HG03064 (cell line): ENCODE results near the gene DDX56.

Experiments
- ATAC-seq: cut with Tn5 transposase; IDR thresholded peaks from one replicate; pipeline ENCODE4 v1.9.1; 2021; ENCODE audit warnings: low read depth; ENCODE audit not compliant: unreplicated experiment

The DDX56 gene, protein sequence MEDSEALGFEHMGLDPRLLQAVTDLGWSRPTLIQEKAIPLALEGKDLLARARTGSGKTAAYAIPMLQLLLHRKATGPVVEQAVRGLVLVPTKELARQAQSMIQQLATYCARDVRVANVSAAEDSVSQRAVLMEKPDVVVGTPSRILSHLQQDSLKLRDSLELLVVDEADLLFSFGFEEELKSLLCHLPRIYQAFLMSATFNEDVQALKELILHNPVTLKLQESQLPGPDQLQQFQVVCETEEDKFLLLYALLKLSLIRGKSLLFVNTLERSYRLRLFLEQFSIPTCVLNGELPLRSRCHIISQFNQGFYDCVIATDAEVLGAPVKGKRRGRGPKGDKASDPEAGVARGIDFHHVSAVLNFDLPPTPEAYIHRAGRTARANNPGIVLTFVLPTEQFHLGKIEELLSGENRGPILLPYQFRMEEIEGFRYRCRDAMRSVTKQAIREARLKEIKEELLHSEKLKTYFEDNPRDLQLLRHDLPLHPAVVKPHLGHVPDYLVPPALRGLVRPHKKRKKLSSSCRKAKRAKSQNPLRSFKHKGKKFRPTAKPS

GRCh38 chr7:44573464-44574286 is at the start of gene DDX56:
TSS of gene DDX56 (minus strand) at chr7:44573908. CDS start at chr7:44573895, 13 bp downstream.
- ATAC-seq = peak; percentile 86

GRCh38 chr7:44622342-44623151 is 48.8 kb upstream of the DDX56 start:
- ATAC-seq = peak; percentile 52

DNA sequence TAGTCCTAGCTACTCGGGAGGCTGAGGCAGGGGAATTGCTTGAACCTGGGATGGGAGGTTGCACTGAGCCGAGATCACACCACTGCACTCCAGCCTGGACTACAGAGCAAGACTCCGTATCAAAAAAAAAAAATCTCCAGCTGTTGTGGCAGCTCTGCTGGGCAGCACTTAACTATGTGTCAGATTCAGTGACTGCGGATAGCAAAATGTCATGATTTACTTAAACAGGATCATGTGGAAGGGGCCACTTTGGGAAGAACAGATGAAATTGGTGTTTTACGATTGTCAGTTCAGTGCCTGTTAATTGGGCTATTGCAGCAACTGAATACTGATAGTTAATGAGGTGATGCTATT is 48.0 kb upstream of the DDX56 start:
- no peak for ATAC-seq

DNA sequence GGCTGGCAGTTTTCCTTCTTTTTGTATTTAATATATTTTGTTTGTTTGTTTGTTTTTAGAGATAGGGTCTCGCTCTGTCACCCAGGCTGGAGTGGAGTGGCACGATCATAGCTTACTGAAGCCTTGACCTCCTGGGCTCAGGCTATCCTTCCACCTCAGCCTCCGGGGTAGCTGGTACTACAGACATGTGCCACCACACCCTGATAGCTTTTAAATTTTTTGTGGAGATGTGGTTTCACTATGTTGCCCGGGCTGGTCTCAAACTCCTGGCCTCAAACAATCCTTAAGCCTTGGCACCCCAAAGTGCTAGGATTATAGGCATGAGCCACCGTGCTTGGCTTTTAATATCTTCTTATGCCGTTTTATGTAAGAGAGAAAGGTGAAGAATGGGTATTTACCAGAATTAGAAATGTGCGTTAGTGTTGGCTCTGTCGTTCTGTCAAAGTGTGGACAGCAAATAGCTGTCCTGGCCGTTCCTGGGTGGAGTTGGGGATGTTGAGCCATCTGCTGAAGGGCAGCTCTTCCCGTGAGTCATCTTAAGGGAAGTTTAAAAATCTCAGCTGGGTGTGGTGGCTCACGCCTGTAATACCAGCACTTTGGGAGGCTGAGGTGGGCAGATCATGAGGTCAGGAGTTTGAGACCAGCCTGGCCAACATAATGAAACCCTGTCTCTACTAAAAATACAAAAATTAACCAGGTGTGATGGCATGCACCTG is 47.5 kb upstream of the DDX56 start:
- no peak for ATAC-seq

GRCh38 chr7:44618753-44619152 is 45.0 kb upstream of the DDX56 start:
- no peak for ATAC-seq

- ATAC-seq = no peak
Measured at GRCh38 chr7:44618045-44618444, 44.3 kb upstream of the DDX56 start.

DNA sequence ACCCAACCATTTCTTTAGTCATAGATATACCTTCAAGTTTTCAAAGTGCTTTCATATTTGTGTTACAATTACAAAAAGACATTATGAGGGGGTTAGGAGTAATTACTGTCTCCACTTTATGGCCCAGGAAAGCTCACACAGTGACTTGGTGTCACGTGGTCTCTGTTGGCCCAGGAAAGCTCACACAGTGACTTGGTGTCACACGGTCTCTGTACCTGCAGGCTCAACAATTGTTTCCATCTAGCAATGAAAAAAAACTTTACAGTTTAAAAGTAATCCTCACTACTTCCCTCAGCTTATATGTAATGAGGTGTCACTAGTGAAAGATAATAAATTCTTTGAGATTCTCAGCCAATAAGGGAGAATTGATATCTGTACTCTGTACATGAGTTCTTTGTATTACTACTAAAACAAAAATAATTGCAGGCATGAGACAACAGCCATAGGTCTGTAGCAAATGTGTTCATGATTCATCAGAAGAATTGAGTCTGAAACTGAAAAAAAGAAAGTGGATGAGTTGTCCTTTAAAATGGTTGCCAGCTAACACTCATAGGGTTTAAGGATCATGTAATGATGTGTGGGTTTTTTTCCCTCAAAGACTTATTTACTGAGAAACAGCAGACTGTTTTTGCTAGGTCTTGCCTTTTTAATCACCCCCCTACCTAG is 43.6 kb upstream of the DDX56 start:
- no peak for ATAC-seq

DNA sequence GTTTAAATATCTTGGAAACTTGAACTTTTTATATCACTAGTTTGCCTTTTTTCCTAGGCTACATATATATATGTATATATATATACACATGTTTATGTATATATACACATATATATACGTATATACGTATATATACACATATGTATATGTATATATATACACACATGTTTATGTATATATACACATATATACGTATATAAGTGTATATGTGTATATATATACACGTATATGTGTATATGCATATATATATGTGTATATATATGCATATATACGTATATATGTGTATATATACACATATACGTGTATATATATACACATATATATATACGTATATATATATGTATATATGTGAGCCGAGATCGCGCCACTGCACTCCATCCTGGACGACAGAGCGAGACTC is 42.8 kb upstream of the DDX56 start:
- no peak for ATAC-seq

GRCh38 chr7:44615793-44616192 is 42.1 kb upstream of the DDX56 start:
- no peak for ATAC-seq

- no peak for ATAC-seq
Measured at GRCh38 chr7:44615149-44615611, 41.5 kb upstream of the DDX56 start.

DNA sequence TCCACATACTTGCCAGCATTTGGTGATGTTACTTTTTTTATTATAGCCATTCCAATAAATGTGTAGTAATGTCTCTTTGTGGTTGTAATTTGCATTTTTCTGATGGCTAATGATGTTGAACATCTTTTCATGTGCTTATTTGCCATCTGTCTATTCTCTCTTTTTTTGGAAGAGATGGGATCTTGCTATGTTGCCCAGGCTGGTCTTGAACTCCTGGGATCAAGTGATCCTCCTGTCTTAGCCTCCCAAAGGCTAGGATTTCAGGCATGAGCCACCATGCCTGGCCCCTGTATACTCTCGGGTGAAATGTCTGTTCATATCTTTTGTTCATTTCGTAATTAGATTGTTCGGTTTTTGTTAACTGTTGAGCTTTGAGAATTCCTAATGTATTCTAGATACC is 36.1 kb upstream of the DDX56 start:
- no peak for ATAC-seq

- no peak for ATAC-seq
Measured at GRCh38 chr7:44608916-44609648, 35.4 kb upstream of the DDX56 start.

GRCh38 chr7:44607141-44608068 is 33.7 kb upstream of the DDX56 start:
- ATAC-seq = no peak

- peak; percentile 92 for ATAC-seq
Measured at GRCh38 chr7:44606341-44607140, 32.8 kb upstream of the DDX56 start, which contains the start of gene OGDH. TSS of gene OGDH (plus strand) at chr7:44606627. CDS start at chr7:44624344, 17,717 bp downstream.

DNA sequence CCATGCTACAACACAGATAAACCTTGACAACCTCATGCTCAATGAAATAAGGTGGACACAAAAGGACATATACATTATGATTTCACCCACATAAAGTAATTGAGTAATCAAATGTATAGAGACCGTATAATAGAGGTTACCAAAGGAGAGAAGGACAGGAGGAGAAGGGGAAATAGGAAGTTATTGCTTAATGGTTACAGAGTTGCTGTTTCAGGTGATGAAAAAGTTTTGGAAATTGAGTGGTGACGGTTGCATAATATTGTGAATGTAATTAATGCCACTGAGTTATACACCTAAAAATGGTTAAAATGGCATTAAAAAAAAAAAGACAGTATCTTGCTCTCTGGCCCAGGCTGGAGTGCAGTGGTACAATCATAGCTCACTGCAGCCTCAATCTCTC is 31.2 kb upstream of the DDX56 start:
- no peak for ATAC-seq

GRCh38 chr7:44603193-44603592 is 29.5 kb upstream of the DDX56 start:
- no peak for ATAC-seq

- ATAC-seq = no peak
Measured at GRCh38 chr7:44602576-44602910, 28.8 kb upstream of the DDX56 start.
